Kidney tubule cell (primary cell): ENCODE results near the gene HAO2.
A peak's percentile ranks its signal among the peaks of the same experiment; 100 is the strongest.

Experiments
- DNase-seq: peaks from one replicate; pipeline ENCODE4 v3.0.0-alpha.2; 2018; ENCODE audit warnings: low spot score

The HAO2 gene

GRCh38 chr1:119380304-119380703 is 11.7 kb downstream of the HAO2 start:
- DNase-seq = no peak

GRCh38 chr1:119380983-119381662 is 12.5 kb downstream of the HAO2 start:
- DNase-seq = no peak

DNA sequence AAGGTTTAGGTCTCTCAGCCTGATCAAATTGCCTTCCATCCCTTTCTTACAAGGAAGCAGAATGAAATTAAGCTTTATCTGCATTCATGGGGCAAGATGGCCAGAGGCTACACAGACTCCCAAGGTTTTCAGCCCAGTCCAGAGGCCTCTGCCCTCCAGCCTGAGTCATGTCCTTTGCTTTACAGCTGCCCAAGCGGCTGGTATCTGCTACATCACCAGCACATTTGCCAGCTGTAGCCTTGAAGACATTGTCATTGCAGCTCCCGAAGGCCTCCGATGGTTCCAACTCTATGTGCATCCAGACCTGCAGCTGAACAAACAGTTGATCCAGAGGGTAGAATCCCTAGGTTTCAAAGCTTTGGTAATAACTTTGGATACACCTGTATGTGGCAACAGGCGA is 16.0 kb downstream of the HAO2 start:
- no peak for DNase-seq

GRCh38 chr1:119385650-119386049 is 17.1 kb downstream of the HAO2 start:
- no peak for DNase-seq

DNA sequence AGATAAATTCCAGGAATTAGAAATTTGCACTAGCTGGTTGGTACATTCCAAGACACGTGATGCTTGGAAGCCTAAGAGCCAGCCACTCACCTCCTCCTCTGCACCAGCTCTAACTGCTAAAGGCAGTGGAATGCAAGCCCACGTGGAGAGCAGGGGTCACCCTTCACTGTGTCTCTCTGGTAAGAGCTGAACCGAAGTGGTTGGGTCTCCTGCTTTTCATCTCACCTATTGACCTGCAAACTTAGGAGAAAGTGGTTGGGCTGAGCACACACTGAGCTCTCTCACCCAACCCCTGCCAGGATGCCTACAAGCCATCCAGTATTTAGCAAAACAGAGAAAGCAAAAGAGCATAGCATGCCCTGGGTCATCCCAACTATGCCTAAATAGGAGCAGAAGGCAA is 19.3 kb downstream of the HAO2 start:
- no peak for DNase-seq

GRCh38 chr1:119388450-119388849 is 19.9 kb downstream of the HAO2 start:
- DNase-seq = no peak

- no peak for DNase-seq
These were observed 21.9 kb downstream of the HAO2 start for GRCh38 chr1:119390526-119390925.

GRCh38 chr1:119391749-119392148 is 23.2 kb downstream of the HAO2 start:
- DNase-seq = peak; percentile 5

DNA sequence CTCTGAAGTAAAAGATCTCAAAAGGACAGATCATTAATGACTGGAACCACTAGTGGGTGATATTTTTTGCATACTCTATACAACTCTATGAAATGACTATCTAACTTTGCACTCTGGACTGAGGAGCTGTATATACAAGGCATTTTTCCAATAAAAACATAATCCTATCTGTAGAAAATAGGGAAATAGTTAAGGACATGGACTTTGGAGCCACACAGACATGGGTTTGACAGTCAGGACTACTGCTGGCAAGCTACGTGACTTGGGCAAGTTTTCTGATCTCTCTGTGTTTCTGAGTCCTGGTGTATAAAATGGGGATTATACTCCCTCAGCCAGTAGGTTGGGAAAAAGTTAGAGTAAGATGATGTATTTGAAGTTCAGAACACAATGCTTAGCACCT is 25.5 kb downstream of the HAO2 start:
- DNase-seq = no peak

- no peak for DNase-seq
These were observed 28.4 kb downstream of the HAO2 start for GRCh38 chr1:119396982-119397381.

GRCh38 chr1:119397986-119398385 is 29.4 kb downstream of the HAO2 start:
- DNase-seq = no peak

DNA sequence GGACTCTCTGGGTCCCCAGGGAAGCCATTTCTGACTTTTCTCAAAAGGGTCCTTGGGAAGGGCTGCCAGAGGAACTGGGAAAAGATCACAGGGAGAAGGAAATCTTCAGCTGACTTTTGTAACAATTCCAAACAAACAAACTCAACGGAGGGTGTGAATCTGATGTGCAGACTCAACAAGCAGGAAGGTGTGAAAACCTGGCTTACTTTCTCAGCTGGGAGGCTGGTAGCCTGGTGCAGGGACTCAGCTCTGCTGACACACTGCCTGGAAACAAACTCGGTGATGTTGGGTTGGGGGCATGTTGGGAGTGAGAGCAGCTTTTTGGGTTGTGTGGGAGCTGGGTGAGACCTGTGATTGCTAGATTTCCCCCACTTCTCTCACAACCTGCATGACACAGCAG is 36.2 kb downstream of the HAO2 start:
- DNase-seq = no peak

DNA sequence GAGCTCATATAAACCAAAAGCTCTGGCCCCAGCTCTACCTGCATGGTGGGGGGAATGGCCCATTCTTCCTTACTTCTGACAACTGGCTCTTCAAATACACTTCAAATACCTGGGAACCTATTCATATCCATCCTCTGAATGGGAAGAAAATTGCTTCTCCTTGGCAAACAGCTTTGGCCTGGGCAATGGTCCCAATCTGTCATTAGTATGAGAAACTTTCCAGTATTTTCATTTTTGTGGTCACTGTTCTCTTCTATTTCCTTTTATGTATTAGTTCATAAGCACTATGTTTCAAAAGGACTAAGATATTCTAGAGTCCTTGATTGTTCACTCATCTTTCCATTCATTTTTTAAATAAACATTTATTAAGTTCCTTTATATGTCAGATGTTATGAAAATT is 41.1 kb downstream of the HAO2 start:
- no peak for DNase-seq

DNA sequence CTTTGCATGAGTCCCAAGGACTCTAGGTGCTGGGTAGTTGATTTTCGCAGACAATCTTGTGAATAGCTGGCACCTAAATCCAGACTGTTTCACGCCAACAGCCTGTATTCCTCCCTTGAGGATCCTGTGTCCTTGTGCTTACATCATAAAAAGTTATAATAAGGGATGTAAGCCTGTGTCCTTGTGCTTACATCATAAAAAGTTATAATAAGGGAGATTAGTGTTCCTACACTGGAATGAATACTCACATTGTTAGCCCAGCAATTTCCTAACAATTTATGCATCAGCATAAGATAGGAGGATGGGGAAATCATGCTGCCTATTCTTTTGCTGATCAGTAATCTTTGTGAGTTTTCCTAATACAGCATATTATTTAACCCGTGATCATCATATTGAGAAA is 42.4 kb downstream of the HAO2 start:
- no peak for DNase-seq

DNA sequence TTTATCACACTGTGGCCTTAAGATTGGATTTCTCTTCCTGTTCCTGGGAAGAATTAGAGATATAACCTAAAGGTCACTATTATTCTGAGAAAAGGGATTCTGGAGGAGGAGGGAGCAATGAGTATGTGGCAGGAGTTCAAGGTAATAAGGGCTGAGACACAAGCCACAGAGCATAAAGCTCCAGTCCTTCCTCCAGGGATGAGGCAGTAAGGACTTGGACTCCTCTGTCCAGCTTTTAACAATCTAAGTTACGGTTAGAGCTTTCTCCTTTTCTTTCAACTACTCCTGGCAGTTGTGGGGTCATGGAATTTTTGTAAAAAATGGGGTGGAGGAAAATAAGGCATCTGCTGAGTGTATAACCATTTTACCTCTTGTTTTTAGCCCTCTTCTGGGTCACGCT is 46.4 kb downstream of the HAO2 start, which contains the start of gene HSD3B2:
TSS of gene HSD3B2 (plus strand) at position 201 of the 400 bp plus-strand sequence. CDS start 270 bp downstream, outside the sequence.
- DNase-seq = no peak

GRCh38 chr1:119416006-119416640 is 47.5 kb downstream of the HAO2 start:
- no peak for DNase-seq

GRCh38 chr1:119419109-119419508 is 50.5 kb downstream of the HAO2 start:
- DNase-seq = no peak

GRCh38 chr1:119420638-119421037 is 52.1 kb downstream of the HAO2 start:
- DNase-seq = no peak

- no peak for DNase-seq
These were observed 54.0 kb downstream of the HAO2 start for GRCh38 chr1:119422631-119423030.

DNA sequence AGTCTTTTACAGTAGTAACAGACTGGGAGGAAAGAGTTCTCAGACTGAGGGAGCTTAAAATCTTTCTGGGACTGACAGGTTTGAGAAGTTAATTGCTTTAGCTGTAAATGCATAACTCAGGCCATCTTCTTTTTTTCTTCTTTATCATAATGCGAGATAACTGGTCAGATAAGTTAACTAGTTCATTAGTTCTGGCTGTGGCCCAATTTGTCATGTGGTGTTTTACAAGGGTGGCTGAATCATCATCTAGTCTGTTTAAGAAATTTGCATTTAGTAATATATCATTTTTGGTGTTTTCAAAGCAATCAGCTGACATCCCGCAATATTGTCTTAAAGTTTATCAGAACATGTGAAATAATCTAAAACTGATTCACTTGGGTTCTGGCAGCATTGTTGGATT is 60.4 kb downstream of the HAO2 start:
- no peak for DNase-seq

- DNase-seq = no peak
These were observed 61.1 kb downstream of the HAO2 start for GRCh38 chr1:119429687-119430086.

- no peak for DNase-seq
These were observed 61.9 kb downstream of the HAO2 start for GRCh38 chr1:119430486-119430885.

DNA sequence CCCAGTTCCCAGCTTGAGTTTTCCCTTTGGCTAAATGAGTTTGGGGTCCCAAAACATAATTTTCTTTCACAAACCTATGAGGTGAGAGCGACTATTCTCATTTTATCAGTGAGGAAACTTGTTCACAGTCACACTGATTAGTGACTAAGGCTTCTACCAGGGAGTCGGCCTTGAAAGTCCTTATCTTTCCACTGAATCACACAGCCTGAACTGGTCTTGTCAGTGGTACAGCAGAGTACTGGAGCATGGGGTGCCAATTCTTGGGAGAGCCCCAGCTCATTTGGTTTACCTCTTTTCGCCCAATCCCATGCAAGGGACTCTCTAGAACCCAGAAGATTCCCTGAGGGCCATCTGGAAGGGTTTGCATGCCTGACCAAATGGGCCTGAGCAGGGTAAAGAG is 63.3 kb downstream of the HAO2 start:
- no peak for DNase-seq

- DNase-seq = peak; percentile 47
These were observed 66.5 kb downstream of the HAO2 start for GRCh38 chr1:119435052-119435451.
